Islet of Langerhans (tissue), 1 donor: ENCODE data around the gene MTMR10.

Experiments
- FAIRE-seq: peaks from one replicate; lab custom pipeline; 2011; peaks lifted over from hg19 to GRCh38; lab: Jason Lieb, UNC

MTMR10 gene

GRCh38 chr15:30991255-30992235, at the start of gene MTMR10:
Gene MTMR10 (minus strand): TSS chr15:30991628. CDS start chr15:30991506, 122 bp downstream.
- FAIRE-seq, result no peak

- no peak for FAIRE-seq
Measured at GRCh38 chr15:31040611-31041010, 49.2 kb upstream of the MTMR10 start.

GRCh38 chr15:31039961-31040360, 48.5 kb upstream of the MTMR10 start:
- FAIRE-seq, result no peak

- no peak for FAIRE-seq
Measured at GRCh38 chr15:31037731-31038477, 46.5 kb upstream of the MTMR10 start.

GRCh38 chr15:31036783-31037182, 45.4 kb upstream of the MTMR10 start:
- FAIRE-seq, result no peak

GRCh38 chr15:31035610-31036009, 44.2 kb upstream of the MTMR10 start:
- FAIRE-seq, result no peak

- FAIRE-seq, result no peak
Measured at GRCh38 chr15:31034152-31034551, 42.7 kb upstream of the MTMR10 start.

- no peak for FAIRE-seq
Measured at GRCh38 chr15:31032961-31033371, 41.5 kb upstream of the MTMR10 start.

- no peak for FAIRE-seq
Measured at GRCh38 chr15:31031471-31032067, 40.1 kb upstream of the MTMR10 start.

GRCh38 chr15:31027910-31028578, 36.6 kb upstream of the MTMR10 start:
- FAIRE-seq, result no peak

GRCh38 chr15:31025996-31026395, 34.6 kb upstream of the MTMR10 start:
- no peak for FAIRE-seq

- FAIRE-seq, result no peak
Measured at GRCh38 chr15:31024979-31025378, 33.6 kb upstream of the MTMR10 start.

GRCh38 chr15:31024330-31024729, 32.9 kb upstream of the MTMR10 start:
- no peak for FAIRE-seq

- FAIRE-seq, result no peak
Measured at GRCh38 chr15:31023841-31024240, 32.4 kb upstream of the MTMR10 start.

GRCh38 chr15:31021067-31021665, 29.7 kb upstream of the MTMR10 start:
- FAIRE-seq, result no peak

- no peak for FAIRE-seq
Measured at GRCh38 chr15:31020542-31020941, 29.1 kb upstream of the MTMR10 start.

GRCh38 chr15:31019986-31020385, 28.6 kb upstream of the MTMR10 start:
- FAIRE-seq, result no peak

GRCh38 chr15:31017311-31017710, 25.9 kb upstream of the MTMR10 start:
- no peak for FAIRE-seq

GRCh38 chr15:31016446-31016915, 25.1 kb upstream of the MTMR10 start:
- FAIRE-seq, result no peak

GRCh38 chr15:31014608-31014925, 23.1 kb upstream of the MTMR10 start:
- FAIRE-seq, result no peak

- FAIRE-seq, result no peak
Measured at GRCh38 chr15:31013863-31014607, 22.6 kb upstream of the MTMR10 start.
